Measurements from ENCODE around the gene ZNF329. TPM values are rescaled to one million over a fixed set of nuclear protein-coding genes. Genes with fewer than 3 reads are reported as not detected.
"Not testable (repeated sequence)": the region's sequence is repeated elsewhere in the genome, so short reads cannot be mapped to it uniquely, and the experiment has no call there.

Gene ZNF329
- total RNA-seq: 8.6 TPM
- long read RNA-seq, partial matches to known transcripts: 0 of 1 reads
- long read RNA-seq, other reads (novel, unspliced or antisense): 1 of 1 reads

DNA sequence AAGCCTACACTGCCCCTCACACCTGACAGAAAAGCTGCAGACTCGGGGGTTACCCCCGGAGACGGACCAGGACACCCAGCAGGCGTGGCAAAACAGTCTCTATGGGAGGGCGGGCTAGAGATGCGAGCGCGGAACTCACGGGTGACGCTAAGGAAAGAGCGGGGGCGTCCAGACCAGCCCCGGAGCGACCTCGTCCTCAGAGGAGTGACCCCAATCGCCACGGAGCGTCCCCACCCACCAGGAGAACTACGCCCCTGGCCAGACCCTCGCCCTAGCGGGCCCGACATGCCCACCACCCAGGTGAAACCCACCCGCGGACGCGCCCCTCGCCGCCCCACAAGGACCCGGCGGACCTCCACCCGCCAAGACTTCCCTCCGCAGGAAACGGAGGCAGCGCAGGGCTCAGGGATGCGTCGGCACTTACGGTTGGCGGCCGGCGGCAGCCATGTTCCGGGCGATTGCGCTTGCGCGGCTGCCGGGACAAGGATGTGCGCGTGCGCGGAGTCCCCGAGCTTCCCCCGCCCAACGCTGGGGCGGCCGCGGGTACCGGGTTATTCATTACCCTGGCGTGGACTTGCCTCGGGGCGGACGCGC, at the start of gene ZNF329:
Gene ZNF329 (minus strand): TSS at position 462 of the 594 bp plus-strand sequence. CDS start 21,286 bp downstream, outside the sequence.
- intact Hi-C loops (cut with DNase I): loop anchor here (5.0 to 10.0 kb wide), 3 partner anchors 148 to 1046 kb away; partner anchors contain the start of gene ZNF606
- DNase-seq (ENCODE audit: low spot score): peak; percentile 92

DNA sequence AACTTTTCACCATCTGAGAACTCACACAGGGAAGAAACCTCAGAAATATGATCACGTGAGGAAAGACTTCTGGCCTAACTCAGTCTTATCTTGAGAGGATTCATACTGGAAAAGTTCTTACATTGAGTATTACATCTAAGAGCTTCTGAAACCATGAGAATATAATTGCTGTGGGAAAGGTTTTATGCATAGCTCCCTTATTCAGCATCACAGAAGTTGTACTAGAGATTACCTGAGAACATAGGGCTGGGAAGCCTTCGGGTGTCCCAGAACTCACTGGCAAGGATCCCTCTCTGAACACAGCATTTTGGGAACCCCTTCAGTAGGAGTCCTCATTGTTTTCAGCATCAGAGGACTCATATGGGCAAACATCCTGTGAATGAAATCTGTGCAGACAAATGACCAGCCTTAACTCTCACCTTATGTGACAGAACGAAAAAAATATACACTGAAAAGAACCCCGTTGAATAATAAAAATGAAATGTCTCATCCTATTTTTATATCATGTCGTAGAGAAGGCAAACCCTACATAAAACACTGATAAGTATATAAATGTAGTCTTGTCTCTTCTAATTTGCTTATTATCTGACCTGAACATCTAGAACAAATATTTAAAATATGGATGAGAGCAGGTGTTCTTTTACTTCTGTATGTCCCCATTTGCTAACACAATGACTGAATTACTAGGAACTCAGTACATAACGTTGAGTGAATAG, 46.5 kb upstream of the ZNF329 start:
- no peak for DNase-seq (ENCODE audit: low spot score)
- intact Hi-C loops (cut with DNase I): no loop called here

DNA sequence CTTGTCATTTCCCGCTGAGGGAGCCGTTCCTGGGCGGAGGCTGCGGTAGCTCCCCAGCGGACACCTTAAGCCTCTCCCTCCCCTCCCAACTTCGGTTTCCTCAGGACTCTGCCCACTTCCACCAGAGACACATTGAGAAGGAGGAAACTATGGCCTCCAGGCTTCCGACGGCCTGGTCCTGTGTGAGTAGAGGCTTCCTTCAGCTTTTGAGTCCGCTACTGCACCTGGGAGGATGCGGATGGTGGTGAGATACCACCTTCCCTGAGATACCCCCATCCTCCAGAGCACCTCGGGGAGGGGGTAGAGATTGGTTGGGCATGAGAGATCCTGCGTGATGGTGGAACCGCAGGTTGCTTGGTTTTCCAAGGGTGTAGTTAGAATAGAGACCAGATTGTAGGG, 33.2 kb upstream of the ZNF329 start:
- intact Hi-C loops (cut with DNase I): loop anchor here (1.0 to 2.0 kb wide), 2 partner anchors 94 to 121 kb away; partner anchors contain the start of genes ERVK3-1 and ZNF8
- no peak for DNase-seq (ENCODE audit: low spot score)

DNA sequence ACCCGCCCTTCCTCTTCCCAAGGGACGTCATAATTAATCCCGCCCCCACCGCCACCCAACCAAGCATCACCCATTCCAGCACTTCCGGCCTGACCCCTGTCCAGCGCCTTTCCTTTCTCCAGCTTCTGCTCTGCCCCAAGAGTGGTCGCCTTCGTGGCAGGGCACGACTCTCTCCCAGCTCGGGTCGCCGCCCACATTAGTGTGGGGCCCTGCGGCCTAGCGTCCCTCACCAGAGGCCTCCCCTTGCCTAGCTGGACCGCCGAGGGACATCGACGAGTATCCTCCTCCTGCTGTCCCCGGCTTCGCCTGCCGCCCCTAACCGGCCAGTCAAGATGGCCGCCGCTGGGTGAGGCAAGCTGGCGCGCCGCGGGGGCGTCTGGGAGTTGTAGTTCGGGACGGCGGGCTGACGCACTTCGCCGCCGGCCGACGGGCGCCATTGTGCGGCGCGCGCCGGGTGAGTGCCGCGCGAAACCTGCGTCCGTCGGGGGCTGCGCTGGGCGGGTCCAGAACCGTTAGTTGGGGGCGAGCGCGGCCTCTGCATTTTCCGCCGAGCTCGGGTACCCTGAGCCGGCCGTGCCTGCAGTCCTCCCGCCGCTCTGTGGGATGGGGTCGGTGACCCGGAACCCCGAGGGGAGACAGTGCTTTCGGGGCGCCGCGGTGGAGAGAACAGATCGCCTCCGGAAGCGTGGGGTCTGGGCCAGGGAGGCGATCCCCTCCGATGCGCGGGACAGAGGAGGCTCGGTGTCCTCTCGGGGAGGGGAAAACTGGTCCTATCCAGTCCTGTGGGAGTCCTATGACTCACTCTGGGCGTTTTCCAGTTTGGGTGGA, 32.6 kb upstream of the ZNF329 start, which contains the start of gene ZNF274:
Gene ZNF274 (plus strand): TSS at position 73 of the 828 bp plus-strand sequence. CDS start 905 bp downstream, outside the sequence.
- peak; percentile 98 for DNase-seq (ENCODE audit: low spot score)
- intact Hi-C loops (cut with DNase I): loop anchor here (1.0 to 2.0 kb wide), 2 partner anchors 95 to 122 kb away; partner anchors contain the start of genes ERVK3-1 and ZNF8

DNA sequence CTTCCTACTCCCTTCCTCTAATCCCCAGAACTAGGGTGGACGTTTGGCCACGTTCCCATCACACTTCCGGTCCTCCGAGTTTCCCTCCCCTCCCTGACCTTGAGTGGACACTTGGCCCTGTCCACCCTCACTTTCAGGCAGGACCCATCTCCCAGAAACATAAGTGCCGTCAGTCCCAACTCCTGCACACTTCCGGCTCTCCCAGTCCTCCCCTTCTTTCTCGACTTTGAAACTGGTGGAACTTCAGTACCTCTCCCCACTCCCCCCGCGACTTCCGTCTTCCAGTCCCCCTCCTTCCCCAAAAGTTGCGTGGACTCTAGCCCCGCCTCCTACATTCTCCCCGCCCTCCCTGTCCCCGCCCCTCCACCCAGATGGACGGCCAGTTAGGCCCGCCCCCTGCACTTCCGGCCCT, 32.0 kb upstream of the ZNF329 start:
- DNase-seq (ENCODE audit: low spot score): no peak

DNA sequence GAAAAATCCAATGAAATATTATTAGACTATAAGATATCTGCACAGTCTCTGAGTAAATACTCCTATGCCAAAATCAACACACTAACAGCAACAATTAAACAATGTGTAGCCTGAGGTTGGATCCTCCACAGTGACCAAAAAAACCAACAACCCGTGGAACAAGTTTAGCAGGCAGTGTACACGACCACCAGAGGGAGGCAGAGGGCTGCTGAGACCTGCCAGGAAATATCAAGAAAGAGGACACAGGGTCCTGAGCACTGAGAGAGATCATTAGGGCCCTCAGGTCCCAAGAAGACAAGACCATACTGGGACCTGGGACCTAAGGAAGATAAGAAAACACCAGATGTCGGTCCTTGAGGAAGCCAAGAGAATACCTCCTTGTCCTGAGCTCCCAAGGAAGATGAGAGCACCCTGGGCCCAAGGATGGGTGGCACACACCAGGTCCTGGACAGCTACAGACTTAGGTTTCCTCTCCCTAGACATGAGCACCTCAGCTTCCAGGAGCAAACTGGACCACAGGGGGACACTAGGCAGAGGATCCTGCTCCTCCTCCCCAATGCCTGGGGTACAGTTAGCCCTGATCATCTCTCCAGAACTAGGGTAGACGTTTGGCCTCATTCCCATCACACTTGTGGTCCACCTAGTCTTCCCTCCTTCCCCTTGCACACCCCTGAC, 31.4 kb upstream of the ZNF329 start:
- intact Hi-C loops (cut with DNase I): loop anchor here (2.0 kb wide), 1 partner anchor 123 kb away; the partner anchor contains the start of gene ERVK3-1
- DNase-seq (ENCODE audit: low spot score): no peak

More for the DNA sequence above, 32.0 kb upstream of the ZNF329 start:
- intact Hi-C loops (cut with DNase I): loop anchor here (2.0 kb wide), 1 partner anchor 122 kb away; the partner anchor contains the start of gene ERVK3-1

DNA sequence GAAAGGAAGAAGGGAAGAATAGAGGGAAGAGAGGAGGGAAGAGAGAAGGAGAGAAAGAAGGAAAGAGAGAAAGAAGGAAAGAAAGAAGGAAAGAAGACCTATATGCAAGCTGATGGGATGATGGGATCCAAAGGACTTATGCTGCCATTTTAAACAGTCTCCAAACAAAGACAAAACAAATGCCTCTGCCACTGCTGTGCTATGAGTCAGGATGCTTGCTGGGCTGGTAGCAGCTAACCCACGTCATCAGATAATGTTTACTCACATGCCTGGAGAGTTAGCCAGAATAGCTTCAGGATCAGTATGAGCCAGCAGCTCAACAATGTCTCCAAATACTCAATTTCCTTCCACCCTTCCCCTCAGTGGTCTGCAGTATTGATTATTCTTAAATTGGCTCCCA, 20.3 kb upstream of the ZNF329 start:
- intact Hi-C loops (cut with DNase I): no loop called here

DNA sequence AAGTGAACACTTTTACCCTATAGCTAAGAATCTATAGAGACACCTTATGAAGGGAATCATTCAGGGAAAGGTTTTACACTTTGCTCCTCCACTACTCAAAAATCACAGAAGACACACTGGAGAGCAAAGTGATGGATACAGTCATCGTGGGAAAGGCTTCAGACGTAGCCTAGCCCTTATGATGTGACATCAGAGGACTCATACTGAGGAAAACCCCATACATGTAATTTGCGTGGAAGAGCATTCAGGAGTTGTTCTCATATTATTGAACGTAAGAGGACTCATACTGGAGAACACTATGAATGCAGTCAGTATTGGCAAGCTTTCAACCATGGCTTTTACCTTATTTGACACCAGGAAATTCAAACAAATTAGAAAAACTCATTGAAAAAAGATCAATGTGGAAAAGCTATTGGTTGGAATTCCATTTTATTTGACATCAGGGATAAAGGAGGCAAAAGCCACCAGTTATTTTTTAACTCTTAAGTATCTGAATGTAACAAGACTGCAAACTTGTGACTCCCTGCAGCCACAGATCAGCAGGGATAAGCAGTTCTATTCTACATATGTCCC, 16.2 kb upstream of the ZNF329 start:
- intact Hi-C loops (cut with DNase I): no loop called here
- DNase-seq (ENCODE audit: low spot score): no peak

More for the DNA sequence above, 20.3 kb upstream of the ZNF329 start:
- DNase-seq (ENCODE audit: low spot score): no peak

DNA sequence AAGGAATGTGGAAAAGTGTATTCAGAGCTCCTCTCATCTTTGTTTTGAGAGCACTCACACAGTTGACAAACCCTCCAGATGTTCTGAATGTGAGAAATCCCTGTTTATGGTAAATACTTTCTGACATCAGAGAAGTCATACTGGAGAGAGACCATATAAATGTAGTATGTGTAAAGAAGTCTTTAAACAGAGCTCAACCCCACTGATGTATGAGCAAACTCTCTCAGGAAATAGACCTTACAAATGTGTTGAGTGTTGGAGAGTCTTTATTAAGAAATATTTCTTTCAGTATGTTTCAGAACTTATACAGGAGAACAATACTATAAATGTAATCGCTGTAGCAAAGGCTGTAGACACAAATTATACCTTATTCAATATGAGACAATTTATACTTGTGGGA, 15.7 kb upstream of the ZNF329 start:
- intact Hi-C loops (cut with DNase I): no loop called here
- no peak for DNase-seq (ENCODE audit: low spot score)

DNA sequence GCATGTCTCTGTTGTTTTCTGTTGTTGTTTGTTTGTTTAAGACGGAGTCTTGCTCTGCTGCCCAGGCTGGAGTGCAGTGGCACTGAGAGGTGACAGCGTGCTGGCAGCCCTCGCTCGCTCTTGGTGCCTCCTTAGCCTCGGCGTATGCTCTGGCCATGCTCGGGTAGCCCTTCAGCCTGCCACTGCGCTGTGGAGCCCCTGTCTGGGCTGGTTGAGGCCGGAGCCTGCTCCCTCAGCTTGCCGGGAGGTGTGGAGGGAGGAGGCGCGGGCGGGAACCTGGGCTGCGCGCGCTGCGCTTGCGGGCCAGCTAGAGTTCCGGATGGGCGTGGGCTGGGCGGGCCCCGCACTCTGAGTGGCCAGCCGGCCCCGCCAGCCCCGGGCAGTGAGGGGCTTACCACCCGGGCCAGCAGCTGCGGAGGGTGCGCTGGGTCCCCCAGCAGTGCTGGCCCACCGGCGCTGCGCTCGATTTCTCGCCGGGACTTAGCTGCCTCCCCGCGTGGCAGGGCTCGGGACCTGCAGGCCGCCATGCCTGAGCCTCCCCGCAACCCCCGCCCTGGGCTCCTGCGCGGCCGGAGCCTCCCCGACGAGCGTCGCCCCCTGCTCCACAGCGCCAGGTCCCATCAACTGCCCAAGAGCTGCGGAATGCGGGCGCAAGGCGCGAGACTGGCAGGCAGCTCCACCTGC, 6.6 kb upstream of the ZNF329 start:
- intact Hi-C loops (cut with DNase I): loop anchor here (10.0 kb wide), 2 partner anchors 422 to 1052 kb away; no protein-coding TSS in a partner anchor
- DNase-seq (ENCODE audit: low spot score): no peak

DNA sequence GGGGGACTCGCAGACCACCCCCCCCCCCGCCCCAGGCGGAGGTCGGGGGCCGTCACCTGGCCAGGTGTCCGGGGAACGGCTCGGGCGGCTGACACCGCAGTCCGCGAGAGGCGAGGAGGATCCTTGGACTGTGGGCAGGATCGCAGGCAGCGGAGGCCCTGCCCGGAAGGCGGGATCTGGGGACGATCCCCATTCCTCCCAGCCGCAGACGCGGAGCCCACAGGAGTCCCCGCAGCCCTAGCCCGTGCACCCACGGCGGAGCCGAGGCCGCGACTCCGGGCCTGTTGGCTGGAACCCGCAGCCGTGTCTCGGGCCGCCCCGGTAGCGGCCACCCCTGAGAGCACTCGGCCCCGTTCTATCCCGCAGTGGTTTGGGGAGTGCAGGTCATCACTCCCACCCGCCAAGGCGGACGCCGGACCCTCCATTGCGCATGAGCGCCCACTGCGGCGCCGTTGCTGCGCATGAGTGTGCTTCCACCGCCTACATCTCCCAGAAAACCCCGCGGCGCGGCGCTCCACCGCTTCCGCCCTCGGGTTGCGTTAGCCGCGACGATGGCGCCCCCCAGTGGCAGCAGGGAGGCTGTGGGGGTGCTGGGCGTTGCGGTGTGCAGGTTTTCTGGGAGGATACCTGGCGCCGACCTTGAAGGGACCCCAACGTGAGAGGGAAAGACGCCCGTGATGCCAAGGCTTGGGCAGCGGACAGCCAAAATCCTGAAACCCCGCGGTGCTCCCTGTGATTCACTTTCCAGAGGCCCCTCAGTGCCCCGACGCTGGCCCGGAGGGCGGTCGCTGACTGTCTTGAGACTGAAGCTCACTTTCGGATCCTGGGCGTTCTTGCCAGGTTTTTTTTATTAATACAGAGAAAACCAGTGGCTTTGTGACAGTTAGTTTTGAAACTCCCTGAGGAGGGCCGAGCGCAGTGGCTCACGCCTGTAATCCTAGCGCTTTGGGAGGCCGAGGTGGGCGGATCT, 4.4 kb upstream of the ZNF329 start:
- intact Hi-C loops (cut with DNase I): loop anchor here (2.0 to 10.0 kb wide), 5 partner anchors 134 to 1050 kb away; partner anchors contain the start of genes ZNF256 and ZNF606
- DNase-seq (ENCODE audit: low spot score): peak; percentile 97

DNA sequence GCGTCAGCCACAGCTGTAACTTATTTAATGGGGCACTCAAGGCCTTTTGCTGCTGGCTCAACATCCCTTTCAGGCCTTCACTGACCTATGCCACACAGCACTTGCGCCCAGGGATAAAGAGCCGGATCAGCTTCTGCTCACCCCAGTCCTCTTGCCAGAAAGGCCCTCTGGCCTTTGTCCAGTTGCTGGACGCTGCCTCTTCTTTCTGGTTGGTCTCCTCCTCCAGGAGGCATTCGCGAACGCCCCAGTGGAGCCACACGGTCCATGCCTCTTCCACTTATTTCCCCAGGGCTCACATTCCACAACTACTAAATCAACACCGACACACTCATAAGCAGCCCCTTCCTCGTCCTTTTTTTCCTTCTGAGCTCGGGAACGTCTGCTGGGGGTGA, 3.7 kb upstream of the ZNF329 start:
- intact Hi-C loops (cut with DNase I): loop anchor here (2.0 to 10.0 kb wide), 5 partner anchors 133 to 1049 kb away; partner anchors contain the start of genes ZNF256 and ZNF606

DNA sequence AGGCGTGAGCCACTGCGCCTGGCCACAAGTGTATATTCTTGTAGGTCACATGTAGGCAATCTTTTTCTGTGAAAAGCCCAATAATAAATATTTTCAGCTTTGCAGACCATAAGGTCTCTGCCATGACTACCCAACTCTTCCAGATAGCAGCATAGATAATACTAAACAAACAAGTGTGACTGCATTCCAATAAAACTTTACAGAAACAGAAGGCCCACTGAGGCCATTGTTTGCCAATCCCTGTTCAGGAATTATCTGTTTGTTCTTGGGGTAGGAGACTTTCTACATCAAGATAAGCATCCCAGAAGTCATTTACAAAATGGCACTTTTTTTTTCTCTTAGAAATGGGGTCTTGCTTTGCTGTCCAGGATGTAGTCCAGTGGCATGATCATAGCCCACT, 2.8 kb upstream of the ZNF329 start:
- intact Hi-C loops (cut with DNase I): loop anchor here (5.0 to 10.0 kb wide), 3 partner anchors 151 to 1049 kb away; partner anchors contain the start of gene ZNF606
- no peak for DNase-seq (ENCODE audit: low spot score)

More for the DNA sequence above, 3.7 kb upstream of the ZNF329 start:
- no peak for DNase-seq (ENCODE audit: low spot score)

DNA sequence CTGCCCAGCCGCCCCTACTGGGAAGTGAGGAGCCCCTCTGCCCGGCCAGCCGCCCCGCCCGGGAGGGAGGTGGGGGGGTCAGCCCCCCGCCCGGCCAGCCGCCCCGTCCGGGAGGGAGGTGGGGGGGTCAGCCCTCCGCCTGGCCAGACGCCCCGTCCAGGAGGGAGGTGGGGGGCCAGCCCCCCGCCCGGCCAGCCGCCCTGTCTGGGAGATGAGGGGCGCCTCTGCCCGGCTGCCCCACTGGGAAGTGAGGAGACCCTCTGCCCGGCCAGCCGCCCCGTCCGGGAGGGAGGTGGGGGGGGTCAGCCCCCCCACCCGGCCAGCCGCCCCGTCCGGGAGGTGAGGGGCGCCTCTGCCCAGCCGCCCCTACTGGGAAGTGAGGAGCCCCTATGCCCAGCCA, 3.1 kb downstream of the ZNF329 start:
- DNase-seq (ENCODE audit: low spot score); intact Hi-C loops (cut with DNase I): not testable (repeated sequence)

DNA sequence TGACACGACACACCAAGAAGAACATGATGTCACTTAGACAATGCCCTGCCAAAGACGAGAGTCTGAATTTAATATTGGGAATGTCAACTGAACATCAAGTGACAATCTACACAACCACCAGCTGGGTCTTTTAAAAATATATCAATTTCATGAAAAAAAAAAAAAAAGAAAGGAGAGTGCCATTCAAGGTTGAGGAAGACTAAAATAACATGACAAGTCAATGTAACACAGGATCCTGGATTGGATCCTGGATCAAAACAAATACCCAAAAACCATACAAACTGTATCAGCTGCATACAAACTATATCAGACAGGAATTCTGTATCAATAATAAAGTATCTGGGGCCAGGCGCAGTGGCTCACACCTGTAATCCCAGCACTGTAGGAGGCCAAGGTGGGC, 4.7 kb downstream of the ZNF329 start:
- intact Hi-C loops (cut with DNase I): no loop called here
- no peak for DNase-seq (ENCODE audit: low spot score)

DNA sequence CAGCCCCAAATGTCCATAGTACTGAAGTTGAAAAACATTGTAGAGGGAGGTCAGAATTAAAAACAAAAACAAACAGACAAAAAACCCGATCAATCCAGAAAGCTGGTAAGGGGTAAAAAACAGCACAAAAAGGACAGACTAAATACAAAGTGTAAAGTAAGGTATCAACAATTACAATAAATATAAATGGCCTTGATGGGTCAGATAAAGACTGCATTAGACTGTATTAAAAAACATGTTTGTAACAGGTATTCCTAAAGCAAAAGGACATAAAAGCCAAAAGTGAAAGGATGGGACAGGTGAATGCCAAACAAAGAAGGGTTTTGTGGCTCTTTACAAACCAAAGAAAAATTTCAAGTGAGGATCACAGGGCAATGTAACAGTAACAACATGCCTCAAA, 16.3 kb downstream of the ZNF329 start:
- no peak for DNase-seq (ENCODE audit: low spot score)
- intact Hi-C loops (cut with DNase I): no loop called here

DNA sequence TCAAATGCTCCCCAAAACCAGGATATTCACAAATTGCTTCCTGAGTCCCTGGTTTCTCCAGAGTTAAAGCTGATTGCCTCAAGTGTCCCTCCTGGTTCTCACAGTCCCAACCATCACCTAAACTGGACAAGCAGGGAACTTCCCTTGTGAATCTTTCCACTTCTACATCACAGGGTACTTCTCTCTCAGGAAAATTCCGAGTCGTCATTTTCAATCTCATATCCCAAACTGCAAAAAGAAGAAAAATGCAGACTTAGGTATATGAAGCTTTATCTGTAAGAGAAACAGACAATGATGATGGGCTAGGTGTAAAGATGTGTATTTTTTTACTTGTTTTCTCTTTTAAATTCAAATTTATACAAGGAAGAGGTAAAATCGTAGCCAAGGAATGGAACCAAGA, 21.3 kb downstream of the ZNF329 start:
- no peak for DNase-seq (ENCODE audit: low spot score)
- intact Hi-C loops (cut with DNase I): no loop called here
